ENCODE measurements around the gene COQ9. TPM values are rescaled to one million over a fixed set of nuclear protein-coding genes. Genes with fewer than 3 reads are reported as not detected.

Gene COQ9
- total RNA-seq, 4 donors from 2014 or later, result 113 to 154 (median 148) TPM

GRCh38 chr16:57509231-57509923, 62.1 kb downstream of the COQ9 start:
- H3K36me3 ChIP-seq, result no peaks in the 10 kb centered on the region
- no peak for DNase-seq
- intact Hi-C loops (cut with DNase I; ENCODE audit: low total_unique reads) (no loop called here), in situ Hi-C loops (cut with MboI; ENCODE audit: low pct_ligation_motif_present in 1 of 4, low pct_unique_long_range_greater_than_20kb in 1 of 4, low sequenced_read_pairs in 3 of 4) (no loop called here)
- H3K27me3 ChIP-seq, result no peaks in the 10 kb centered on the region
- no peak overlapping the region for H3K27ac ChIP-seq
- H3K9me3 ChIP-seq, result no peaks in the 10 kb centered on the region
- peaks cover 4 to 19% (median 11%) of the 10 kb centered on the region in 4 donors for H3K4me1 ChIP-seq
- WGBS, 2 donors (ENCODE audit: low coverage in 1 of 2), result 79% methylated on average over 12 of the region's 12 CpGs; no CpG with 5 or more reads in 1 of the 2 donors
- H3K4me3 ChIP-seq, result no peak overlapping the region
- TF ChIP-seq POLR2A (IDR thresholded peaks at IDR 0.05) (no peak), EP300 (IDR thresholded peaks at IDR 0.05; ENCODE audit: low read depth) (no peak), POLR2AphosphoS5 (IDR thresholded peaks at IDR 0.05) (no peak), CTCF (IDR thresholded peaks at IDR 0.05) (no peak)

DNA sequence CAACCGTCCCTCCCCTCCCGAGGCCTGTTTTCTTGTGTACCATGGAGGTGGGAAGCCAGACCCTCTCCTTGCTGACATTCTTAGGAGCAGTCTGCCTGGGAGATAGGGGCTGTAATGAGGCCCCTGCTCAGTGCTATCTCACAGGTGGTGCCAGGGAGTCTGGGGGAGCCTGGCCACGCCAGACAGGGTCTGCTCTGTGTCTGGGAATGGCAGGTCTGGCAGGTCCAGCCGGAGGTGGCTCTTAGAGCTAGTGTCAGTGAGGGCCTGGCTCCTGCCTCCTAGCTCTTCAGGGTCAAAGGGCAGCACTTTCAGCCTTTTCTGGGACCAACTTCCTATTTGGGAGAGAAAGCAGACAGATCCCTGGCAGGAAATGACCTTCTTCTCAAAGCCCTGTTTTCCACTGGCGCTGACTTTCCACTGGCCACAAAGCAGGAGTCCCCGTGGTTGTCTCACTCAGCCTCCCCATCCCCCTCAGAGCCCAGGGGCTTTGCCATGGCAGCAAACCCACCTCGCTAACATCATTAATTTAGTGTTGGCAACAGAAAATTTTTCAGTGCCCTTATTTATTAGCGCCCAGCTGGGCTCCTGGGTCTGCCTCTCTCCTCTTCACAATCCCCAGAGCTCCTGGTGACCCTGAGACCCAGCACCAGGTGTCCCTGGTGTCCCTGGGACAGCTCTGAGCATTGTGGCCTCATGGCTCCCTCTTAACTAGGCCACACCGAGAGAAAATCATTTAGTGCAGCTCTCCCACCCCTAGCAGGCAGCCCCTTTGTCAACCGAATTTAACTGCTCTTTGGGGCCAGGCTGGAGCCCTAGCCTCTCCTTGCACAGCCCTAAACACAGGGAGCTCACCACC, 63.0 kb downstream of the COQ9 start:
- no peaks in the 10 kb centered on the region for H3K9me3 ChIP-seq
- 67 to 71% methylated on average over 3 to 10 of the region's 10 CpGs for WGBS, 2 donors (ENCODE audit: low coverage in 1 of 2)
- TF ChIP-seq CTCF (IDR thresholded peaks at IDR 0.05), result no peak
- TF ChIP-seq POLR2AphosphoS5 (IDR thresholded peaks at IDR 0.05), result no peak
- TF ChIP-seq POLR2A (IDR thresholded peaks at IDR 0.05), result no peak
- TF ChIP-seq EP300 (IDR thresholded peaks at IDR 0.05; ENCODE audit: low read depth), result no peak
- H3K4me3 ChIP-seq, result no peak overlapping the region
- DNase-seq, result no peak
- H3K27ac ChIP-seq, result no peak overlapping the region
- in situ Hi-C loops (cut with MboI; ENCODE audit: low pct_ligation_motif_present in 1 of 4, low pct_unique_long_range_greater_than_20kb in 1 of 4, low sequenced_read_pairs in 3 of 4), result loop anchor here in 2 of 4 donors (10.0 kb wide), 2 partner anchors 85 to 205 kb away; no protein-coding TSS in a partner anchor
- peaks cover 4 to 19% (median 11%) of the 10 kb centered on the region in 4 donors for H3K4me1 ChIP-seq
- no peaks in the 10 kb centered on the region for H3K36me3 ChIP-seq
- no peaks in the 10 kb centered on the region for H3K27me3 ChIP-seq
- intact Hi-C loops (cut with DNase I; ENCODE audit: low total_unique reads), result no loop called here

Other genes starting within 250 kb of the COQ9 start
- 10 to 100 TPM; 10.3 to 39.6 (median 36.5) TPM for gene ARL2BP, start 202.2 kb upstream of the COQ9 start, total RNA-seq
- 10 to 100 TPM in 2 of 4 donors, 1 to 10 TPM in 2; 4.4 to 13.5 (median 9.6) TPM for gene PLLP, start 162.8 kb upstream of the COQ9 start, total RNA-seq
- gene CCL22, start 88.7 kb upstream of the COQ9 start, total RNA-seq, result under 1 TPM in 1 of 4 donors, not detected in 3; 0.64 TPM
- 10 to 100 TPM in 1 of 4 donors, 1 to 10 TPM in 2, not detected in 1; 1.7 to 13.5 (median 1.8) TPM for gene CX3CL1, start 75.0 kb upstream of the COQ9 start, total RNA-seq
- 1 to 10 TPM in 1 of 4 donors, not detected in 3; 1.4 TPM for gene CCL17, start 42.7 kb upstream of the COQ9 start, total RNA-seq
- gene CIAPIN1, start 94 bp upstream of the COQ9 start, total RNA-seq, result 10 to 100 TPM; 20.9 to 48.3 (median 40.5) TPM
- gene POLR2C, start 15.2 kb downstream of the COQ9 start, total RNA-seq, result 100 to 1,000 TPM in 1 of 4 donors, 10 to 100 TPM in 3; 39.2 to 104 (median 72.7) TPM
- 100 to 1,000 TPM in 3 of 4 donors, 10 to 100 TPM in 1; 57.9 to 312 (median 143) TPM for gene DOK4, start 39.0 kb downstream of the COQ9 start, total RNA-seq
- gene CCDC102A, start 89.1 kb downstream of the COQ9 start, total RNA-seq, result 10 to 100 TPM in 1 of 4 donors, 1 to 10 TPM in 3; 2.2 to 17.7 (median 3.7) TPM
- gene ADGRG5, start 95.2 kb downstream of the COQ9 start, total RNA-seq, result 1 to 10 TPM in 2 of 4 donors, under 1 TPM in 1, not detected in 1; 0.41 to 1.9 (median 1.9) TPM
- gene ADGRG1, start 181.2 kb downstream of the COQ9 start, total RNA-seq, result 10 to 100 TPM; 40.0 to 55.3 (median 45.7) TPM
- 1 to 10 TPM in 3 of 4 donors, not detected in 1; 1.5 to 2.7 (median 2.2) TPM for gene ADGRG3, start 220.8 kb downstream of the COQ9 start, total RNA-seq
- not detected for gene DRC7, start 247.3 kb downstream of the COQ9 start, total RNA-seq

Data from transverse colon (tissue), 4 donors.